Astrocyte (in vitro differentiated cells and primary cell): ENCODE results near the gene ZNF775. TPM values are rescaled to one million over a fixed set of nuclear protein-coding genes. Genes with fewer than 3 reads are reported as not detected.
A peak's percentile ranks its signal among the peaks of the same experiment; 100 is the strongest.

Source experiments
- DNase-seq: peaks from one replicate; pipeline ENCODE4 v3.0.0-alpha.2; 2010; ENCODE audit warnings: low read depth
- FAIRE-seq: peaks from 2 replicates; lab custom pipeline; 2011; peaks lifted over from hg19 to GRCh38; lab: Jason Lieb, UNC
- H2AFZ ChIP-seq: 2 replicates; pipeline ENCODE4 v1.6.0; 2012; ENCODE audit warnings: low read depth, low read length, inconsistent platforms
- H3K27ac ChIP-seq: 2 replicates; pipeline ENCODE4 v1.5.1; 2011; ENCODE audit warnings: low read depth, low read length, inconsistent platforms
- H3K27me3 ChIP-seq: 2 replicates; pipeline ENCODE4 v1.6.0; 2011; ENCODE audit warnings: low read length, inconsistent platforms; ENCODE audit not compliant: insufficient read depth
- H3K36me3 ChIP-seq: 2 replicates; pipeline ENCODE4 v1.5.1; 2011; ENCODE audit warnings: low read length, inconsistent platforms; ENCODE audit not compliant: insufficient read depth
- H3K4me1 ChIP-seq: 2 replicates; pipeline ENCODE4 v1.5.1; 2011; ENCODE audit warnings: low read length, inconsistent platforms; ENCODE audit not compliant: insufficient read depth
- H3K4me2 ChIP-seq: 2 replicates; pipeline ENCODE4 v1.6.0; 2012; ENCODE audit warnings: low read length, inconsistent platforms
- H3K4me3 ChIP-seq: 2 replicates; pipeline ENCODE4 v1.5.1; 2011; ENCODE audit warnings: low read depth, mild to moderate bottlenecking, low read length, inconsistent platforms; ENCODE audit not compliant: insufficient read depth
- H3K79me2 ChIP-seq: 2 replicates; pipeline ENCODE4 v1.6.0; 2012; ENCODE audit warnings: mild to moderate bottlenecking, low read length, inconsistent platforms; ENCODE audit not compliant: insufficient read depth
- H3K9ac ChIP-seq: 2 replicates; pipeline ENCODE4 v1.6.0; 2012; ENCODE audit warnings: mild to moderate bottlenecking, low read length, inconsistent platforms
- H3K9me3 ChIP-seq: 2 replicates; pipeline ENCODE4 v1.5.1; 2012; ENCODE audit warnings: low read depth, mild to moderate bottlenecking, low read length, inconsistent platforms; ENCODE audit not compliant: insufficient read depth
- H4K20me1 ChIP-seq: 2 replicates; pipeline ENCODE4 v1.6.0; 2012; ENCODE audit warnings: low read length, inconsistent platforms; ENCODE audit not compliant: insufficient read depth
- H3K27ac Mint-ChIP-seq: one replicate; pipeline ENCODE4 v1.8.0; 2021; ENCODE audit warnings: mild to moderate bottlenecking, mixed read lengths; ENCODE audit not compliant: unreplicated experiment
- H3K27me3 Mint-ChIP-seq: one replicate; pipeline ENCODE4 v1.8.0; 2021; ENCODE audit warnings: low read depth, mixed read lengths; ENCODE audit not compliant: unreplicated experiment
- H3K36me3 Mint-ChIP-seq: one replicate; pipeline ENCODE4 v1.8.0; 2021; ENCODE audit warnings: low read depth, mixed read lengths; ENCODE audit not compliant: unreplicated experiment
- H3K4me1 Mint-ChIP-seq: one replicate; pipeline ENCODE4 v1.8.0; 2021; ENCODE audit warnings: low read depth, mixed read lengths; ENCODE audit not compliant: unreplicated experiment
- H3K4me3 Mint-ChIP-seq: one replicate; pipeline ENCODE4 v1.8.0; 2021; ENCODE audit warnings: mild to moderate bottlenecking, moderate library complexity, mixed read lengths; ENCODE audit not compliant: unreplicated experiment
- H3K9me3 Mint-ChIP-seq: one replicate; pipeline ENCODE4 v1.8.0; 2021; ENCODE audit warnings: mild to moderate bottlenecking, mixed read lengths; ENCODE audit not compliant: unreplicated experiment
- CTCF ChIP-seq: IDR thresholded peaks from 2 replicates; pipeline ENCODE4 v1.5.1; 2011; ENCODE audit warnings: low read depth, mild to moderate bottlenecking, inconsistent platforms, low read length, moderate library complexity; ENCODE audit not compliant: insufficient read depth
- EZH2 ChIP-seq: IDR thresholded peaks from 2 replicates; pipeline ENCODE4 v1.6.1; 2012; ENCODE audit warnings: mild to moderate bottlenecking, low read length, inconsistent platforms; ENCODE audit not compliant: insufficient read depth
- total RNA-seq: library from RNA; stranded (reverse); gene quantifications from 2 replicates; pipeline ENCODE4 v1.2.1, GENCODE V29; 2021

The ZNF775 gene
- total RNA-seq, 1 donor from 2014 or later: 6.5 TPM

- Histone ChIP-seq H3K9me3 (no peaks in the 10 kb centered on the region), H4K20me1 (peaks cover 18% of the 10 kb centered on the region), H3K4me2 (peak overlapping the region; percentile 83), H3K36me3 (peaks cover 6% of the 10 kb centered on the region), H3K27me3 (no peaks in the 10 kb centered on the region), H3K9ac (peak overlapping the region; percentile 87), H3K4me1 (peaks cover 29% of the 10 kb centered on the region), H3K79me2 (peaks cover 42% of the 10 kb centered on the region), H3K27ac (peak overlapping the region; percentile 68), H3K4me3 (peak overlapping the region; percentile 74), H2AFZ (no peak overlapping the region)
- Mint-ChIP-seq H3K27ac (peak overlapping the region; percentile 98), H3K36me3 (peaks cover 9% of the 10 kb centered on the region), H3K4me1 (peaks cover 14% of the 10 kb centered on the region), H3K27me3 (no peaks in the 10 kb centered on the region), H3K9me3 (no peaks in the 10 kb centered on the region), H3K4me3 (peak overlapping the region; percentile 97)
- TF ChIP-seq CTCF (no peak), EZH2 (no peak)
- FAIRE-seq (no peak), DNase-seq (no peak)
These were observed 9.2 kb upstream of the ZNF775 start for GRCh38 chr7:150369748-150370501.

DNA sequence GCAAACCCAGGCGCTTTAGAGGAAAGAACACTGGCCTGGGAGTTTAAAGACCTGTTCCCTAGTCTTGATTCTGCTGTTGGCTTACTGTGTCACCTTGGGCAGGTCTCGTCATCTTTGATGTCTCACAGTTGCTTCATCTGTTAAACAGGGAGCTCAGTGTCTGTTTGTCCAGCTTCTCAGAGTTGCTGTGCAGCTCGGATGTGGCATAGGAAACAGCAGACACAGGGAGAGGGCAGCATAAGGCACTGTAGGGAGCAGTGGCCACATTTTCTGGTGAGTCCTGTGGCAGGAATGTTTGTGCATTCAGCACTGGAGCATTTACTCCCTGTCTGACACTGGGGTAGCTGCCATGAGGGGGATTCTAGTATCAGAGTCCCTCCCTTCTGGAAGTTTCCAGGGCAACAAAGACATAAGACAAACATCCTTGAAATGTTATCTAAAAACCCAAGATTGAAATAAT, 8.5 kb upstream of the ZNF775 start:
- Mint-ChIP-seq H3K9me3 (no peaks in the 10 kb centered on the region), H3K4me1 (peaks cover 14% of the 10 kb centered on the region), H3K27ac (peak overlapping the region; percentile 98), H3K36me3 (peaks cover 9% of the 10 kb centered on the region), H3K27me3 (no peaks in the 10 kb centered on the region), H3K4me3 (peak overlapping the region; percentile 97)
- Histone ChIP-seq H3K4me1 (peaks cover 29% of the 10 kb centered on the region), H2AFZ (no peak overlapping the region), H3K9me3 (no peaks in the 10 kb centered on the region), H4K20me1 (peaks cover 18% of the 10 kb centered on the region), H3K4me3 (peak overlapping the region; percentile 74), H3K4me2 (peak overlapping the region; percentile 83), H3K27me3 (no peaks in the 10 kb centered on the region), H3K27ac (peak overlapping the region; percentile 68), H3K9ac (peak overlapping the region; percentile 87), H3K36me3 (peaks cover 6% of the 10 kb centered on the region), H3K79me2 (peaks cover 42% of the 10 kb centered on the region)
- DNase-seq (peak; percentile 76), FAIRE-seq (no peak)
- TF ChIP-seq CTCF (no peak), EZH2 (no peak)
